ENCODE data around the gene GUSB. TPM values are rescaled to one million over a fixed set of nuclear protein-coding genes. Genes with fewer than 3 reads are reported as not detected.

The GUSB gene
- 31.0 to 35.7 TPM (median 31.3 TPM) in 5 replicates for total RNA-seq (2022; extraction: Qiagen RNA extraction; ENCODE audit: low read depth)

DNA sequence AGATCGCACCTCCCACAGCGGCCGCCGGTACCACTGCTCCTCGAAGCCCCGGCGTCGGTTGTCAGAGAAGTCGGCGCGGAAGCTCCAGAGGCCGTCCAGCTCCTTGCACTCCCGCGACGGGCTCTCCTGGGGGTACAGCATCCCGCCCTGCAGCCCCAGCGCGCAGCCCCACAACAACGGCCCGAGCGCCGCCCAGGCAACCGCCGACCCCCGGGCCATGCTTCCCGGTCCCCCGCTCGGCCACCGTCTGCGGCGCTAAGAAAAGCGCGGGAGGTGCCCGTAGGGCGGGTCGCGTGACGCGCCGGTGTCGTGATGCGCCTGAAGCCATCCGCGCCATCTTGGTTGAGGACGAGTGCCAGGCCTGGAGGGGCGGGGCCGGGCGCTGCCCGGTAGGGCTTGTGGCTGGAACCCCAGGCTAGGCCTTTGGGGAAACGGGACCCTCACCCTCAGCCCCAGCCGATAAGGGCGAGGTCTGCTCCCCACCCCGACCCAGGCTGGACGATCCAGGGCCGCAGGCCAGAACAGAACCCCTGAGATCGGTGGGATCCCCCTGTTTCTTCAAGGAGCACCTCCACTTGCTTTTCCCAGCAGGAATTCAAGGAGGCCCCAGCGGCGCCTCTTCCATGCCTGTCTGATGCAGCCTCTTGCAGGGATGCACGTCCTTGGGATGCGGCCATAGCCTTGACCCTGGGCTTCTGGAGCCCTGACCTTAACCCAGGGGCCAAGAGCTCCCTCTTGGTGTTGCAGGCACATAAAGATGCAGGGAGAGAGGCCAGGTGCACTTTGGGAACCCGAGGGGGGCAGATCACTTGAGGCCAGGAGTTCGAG, at the start of gene GUSB:
TSS of gene GUSB (minus strand) at position 249 of the 828 bp plus-strand sequence. CDS start at position 219, 30 bp downstream.

Other genes with a start within 250 kb of the GUSB start
- gene VKORC1L1, start 109.1 kb downstream of the GUSB start, total RNA-seq (2022; extraction: Qiagen RNA extraction; ENCODE audit: low read depth): 21.1 to 34.5 TPM (median 30.9 TPM) in 5 replicates
- 18.5 to 22.7 TPM (median 20.4 TPM) in 5 replicates for gene ASL, start 93.6 kb upstream of the GUSB start, total RNA-seq (2022; extraction: Qiagen RNA extraction; ENCODE audit: low read depth)
- gene CRCP, start 132.6 kb upstream of the GUSB start, total RNA-seq (2022; extraction: Qiagen RNA extraction; ENCODE audit: low read depth): 27.5 to 41.8 TPM (median 28.3 TPM) in 5 replicates
- gene TPST1, start 223.1 kb upstream of the GUSB start, total RNA-seq (2022; extraction: Qiagen RNA extraction; ENCODE audit: low read depth): 7.5 to 9.9 TPM (median 8.8 TPM) in 5 replicates